Measurements from ENCODE around the gene NRP2. TPM values are rescaled to one million over a fixed set of nuclear protein-coding genes. Genes with fewer than 3 reads are reported as not detected.

The NRP2 gene
- polyA plus RNA-seq, 4 donors: 59.5 to 70.4 (median 62.3) TPM

- DNase-seq (ENCODE audit: low read depth in 4 of 4, low spot score in 2 of 4): no peak
These were observed 46.1 kb downstream of the NRP2 start for GRCh38 chr2:205728366-205728765.

GRCh38 chr2:205730191-205730590, 47.9 kb downstream of the NRP2 start:
- no peak for DNase-seq (ENCODE audit: low read depth in 4 of 4, low spot score in 2 of 4)

DNA sequence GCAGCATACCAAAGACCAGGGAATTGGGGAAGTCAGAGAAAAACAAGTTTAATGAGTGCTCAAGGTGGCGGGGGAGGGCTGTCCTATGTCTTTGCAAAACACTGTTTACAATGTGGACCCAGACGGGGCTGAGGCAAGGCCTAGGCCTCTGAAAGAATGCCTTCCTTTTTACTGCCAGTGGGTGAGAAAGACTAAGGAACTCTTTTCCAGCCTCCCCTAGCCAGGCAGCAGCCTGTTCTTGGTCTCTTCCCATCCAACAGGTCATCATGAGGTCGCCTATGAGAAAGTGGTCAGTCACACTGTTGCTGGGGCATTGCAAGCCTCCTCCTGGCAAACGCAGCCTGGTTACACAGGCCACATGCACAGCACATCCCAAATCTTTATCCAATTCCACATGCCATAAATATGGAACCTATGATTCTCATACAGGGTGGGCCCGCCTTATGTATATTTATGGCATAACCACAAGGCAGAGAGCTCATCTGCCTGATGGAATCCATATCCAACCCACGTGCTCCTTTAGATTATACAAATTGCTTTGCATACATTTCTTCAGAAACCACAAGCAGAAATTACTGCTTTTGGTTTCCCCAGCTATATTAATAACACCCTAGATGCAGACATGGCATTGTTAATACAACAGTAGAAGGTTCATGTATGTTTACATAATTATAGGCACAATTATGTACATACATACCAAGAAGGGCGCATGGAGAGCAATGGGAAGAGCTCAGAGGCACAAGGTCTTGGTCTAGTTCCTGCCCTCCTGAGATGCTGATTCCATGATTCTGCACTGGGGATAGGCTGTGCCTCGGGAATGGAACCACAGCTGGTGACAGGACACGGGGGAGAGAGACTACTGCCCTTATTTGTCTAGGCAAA, 48.6 kb downstream of the NRP2 start:
- DNase-seq (ENCODE audit: low read depth in 4 of 4, low spot score in 2 of 4): no peak

- no peak for DNase-seq (ENCODE audit: low read depth in 4 of 4, low spot score in 2 of 4)
These were observed 49.3 kb downstream of the NRP2 start for GRCh38 chr2:205731583-205731981.

DNA sequence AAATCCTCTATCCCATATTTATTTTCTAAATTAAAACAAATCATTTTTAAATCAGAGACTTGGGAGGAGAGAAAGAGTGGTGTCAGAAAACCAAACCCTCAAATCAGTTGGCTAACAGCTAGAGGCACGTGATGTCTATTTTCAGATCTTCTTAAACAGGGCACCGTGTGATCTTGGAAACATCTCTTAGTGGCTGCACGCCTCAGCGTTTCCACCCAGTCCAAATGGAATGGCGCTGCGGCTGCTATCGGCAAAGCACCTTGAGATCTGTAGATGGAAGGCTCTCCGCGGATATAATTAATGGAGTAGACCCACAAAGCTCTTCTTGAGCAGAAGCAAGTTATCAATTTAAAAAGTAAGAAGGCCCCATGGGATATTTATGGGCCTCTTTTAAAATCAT, 50.0 kb downstream of the NRP2 start:
- DNase-seq (ENCODE audit: low read depth in 4 of 4, low spot score in 2 of 4): no peak

DNA sequence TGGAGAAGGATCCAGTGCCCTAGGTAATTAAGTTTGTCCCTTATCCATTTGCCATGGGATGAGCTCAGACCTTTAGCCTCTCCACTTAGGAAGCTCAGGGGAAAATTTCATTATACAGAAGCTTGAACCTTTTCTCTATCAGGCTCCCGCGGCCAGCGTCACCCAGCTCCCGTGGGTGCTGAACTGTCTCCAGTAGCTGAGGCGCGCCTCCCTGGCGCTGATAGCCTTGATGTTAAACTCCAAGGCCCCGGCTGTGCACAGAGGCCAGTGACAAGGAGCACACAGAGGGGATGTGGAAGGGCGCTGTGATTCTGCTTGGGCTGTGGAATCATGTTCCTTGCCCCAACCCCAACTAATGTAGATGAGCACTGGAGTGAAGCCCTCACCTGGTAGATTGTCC, 50.8 kb downstream of the NRP2 start:
- no peak for DNase-seq (ENCODE audit: low read depth in 4 of 4, low spot score in 2 of 4)

DNA sequence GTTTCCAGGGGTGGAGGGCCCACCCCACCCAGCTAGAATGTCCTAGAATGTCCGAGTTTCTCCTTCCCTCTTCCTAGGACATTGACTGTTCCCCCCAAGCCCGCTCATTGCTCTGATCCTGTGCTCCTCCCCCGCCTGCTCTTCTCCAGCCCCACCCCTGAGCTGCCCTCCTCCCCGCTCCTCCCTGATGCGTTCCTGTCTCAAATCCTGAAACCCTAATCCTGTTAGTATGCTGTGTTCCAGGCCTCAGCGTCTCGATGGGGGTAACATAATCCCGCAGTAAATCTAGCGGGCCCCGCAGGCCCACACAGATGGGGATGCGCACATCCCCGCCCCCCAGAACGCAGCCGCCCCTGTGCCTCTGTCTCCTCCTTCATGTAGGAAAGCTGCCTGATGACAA, 51.3 kb downstream of the NRP2 start:
- no peak for DNase-seq (ENCODE audit: low read depth in 4 of 4, low spot score in 2 of 4)

DNA sequence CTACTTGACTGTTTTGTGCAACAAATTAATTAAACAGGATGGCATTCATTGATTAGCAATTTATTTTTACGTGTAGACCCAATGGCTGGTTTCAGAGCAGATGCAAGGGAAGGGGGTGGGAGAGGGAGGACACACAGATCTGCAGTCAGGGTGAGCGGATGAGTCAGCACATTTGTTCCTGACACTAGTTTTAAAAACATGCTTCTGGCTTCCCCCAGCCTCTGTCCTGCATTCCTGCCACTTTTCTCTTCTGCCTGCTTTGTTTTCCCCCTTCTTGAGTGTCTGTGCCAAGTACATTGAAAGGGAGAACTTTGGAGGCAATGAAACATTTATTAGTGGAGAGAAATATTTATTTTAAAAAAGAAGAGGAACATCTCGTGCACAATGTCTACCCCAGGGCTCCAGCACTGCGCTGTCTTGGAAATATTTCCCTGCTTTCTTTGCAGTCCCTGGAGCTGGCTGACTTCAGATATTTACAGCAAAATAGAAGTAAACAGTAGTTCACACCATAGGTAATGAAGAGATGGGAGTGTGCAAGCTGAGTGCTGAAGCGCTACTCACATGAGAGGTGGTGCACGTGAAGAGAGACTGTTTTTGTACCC, 52.2 kb downstream of the NRP2 start:
- no peak for DNase-seq (ENCODE audit: low read depth in 4 of 4, low spot score in 2 of 4)

GRCh38 chr2:205738117-205738968, 56.0 kb downstream of the NRP2 start:
- DNase-seq (ENCODE audit: low read depth in 4 of 4, low spot score in 2 of 4): no peak

DNA sequence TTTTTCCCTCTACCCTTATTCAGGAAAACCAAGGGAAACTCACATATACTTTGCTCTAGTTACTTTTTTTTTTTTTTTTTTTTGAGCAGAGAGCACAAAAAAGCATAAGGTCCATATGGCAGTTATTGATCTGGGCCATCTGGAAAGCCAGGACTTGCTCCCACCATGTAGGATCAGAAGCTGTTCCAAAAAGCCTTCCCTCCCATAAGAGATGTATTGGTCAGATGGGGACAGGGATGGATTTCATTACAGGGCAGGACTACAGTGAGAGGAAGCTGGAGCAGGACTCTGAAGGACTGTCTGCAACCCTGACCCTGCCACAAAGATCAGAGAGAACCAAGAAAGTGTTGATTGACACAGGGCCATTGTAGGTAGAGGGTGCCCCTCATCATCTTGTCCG, 57.3 kb downstream of the NRP2 start:
- no peak for DNase-seq (ENCODE audit: low read depth in 4 of 4, low spot score in 2 of 4)

DNA sequence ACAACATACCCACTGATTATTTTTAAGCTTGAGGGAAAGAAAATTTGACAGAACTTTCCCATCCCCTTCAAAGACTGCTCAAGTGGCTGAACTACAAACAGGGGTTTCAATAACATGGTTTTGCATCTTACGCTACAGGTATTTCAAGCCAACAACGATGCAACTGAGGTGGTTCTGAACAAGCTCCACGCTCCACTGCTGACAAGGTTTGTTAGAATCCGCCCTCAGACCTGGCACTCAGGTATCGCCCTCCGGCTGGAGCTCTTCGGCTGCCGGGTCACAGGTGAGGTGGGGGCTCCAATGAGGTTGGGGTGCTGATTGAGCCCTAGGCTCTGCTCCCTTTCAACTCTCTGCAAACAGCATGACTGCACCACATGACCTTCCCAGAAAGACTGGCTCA, 58.1 kb downstream of the NRP2 start:
- DNase-seq (ENCODE audit: low read depth in 4 of 4, low spot score in 2 of 4): no peak

- no peak for DNase-seq (ENCODE audit: low read depth in 4 of 4, low spot score in 2 of 4)
These were observed 59.1 kb downstream of the NRP2 start for GRCh38 chr2:205741256-205741978.

GRCh38 chr2:205743137-205743536, 60.8 kb downstream of the NRP2 start:
- no peak for DNase-seq (ENCODE audit: low read depth in 4 of 4, low spot score in 2 of 4)

DNA sequence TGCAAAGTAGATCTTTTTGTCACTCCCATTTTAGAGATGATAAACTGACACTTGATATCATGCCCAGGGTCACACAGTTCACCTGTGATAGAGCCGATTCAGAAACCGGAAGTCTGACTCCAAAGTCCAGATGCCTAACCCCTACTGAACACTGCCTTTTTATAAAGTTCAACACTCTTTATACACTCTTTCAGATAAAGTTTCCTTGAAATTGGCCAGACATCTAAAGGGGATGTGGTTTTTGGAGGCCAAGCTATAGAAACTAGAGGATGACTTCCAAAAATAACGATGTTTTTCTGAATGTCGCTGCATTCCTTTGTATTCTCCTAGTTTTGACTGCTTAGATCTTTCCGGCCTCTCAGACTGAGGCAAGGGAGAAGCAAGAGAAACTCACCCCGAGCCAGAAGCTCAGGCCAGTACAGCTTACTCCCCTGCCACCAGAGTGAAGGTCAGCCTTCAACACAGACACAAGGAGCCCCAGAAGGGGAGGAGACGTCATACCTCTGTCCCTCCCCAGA, 61.8 kb downstream of the NRP2 start:
- no peak for DNase-seq (ENCODE audit: low read depth in 4 of 4, low spot score in 2 of 4)

GRCh38 chr2:205745661-205746419, 63.5 kb downstream of the NRP2 start:
- no peak for DNase-seq (ENCODE audit: low read depth in 4 of 4, low spot score in 2 of 4)

DNA sequence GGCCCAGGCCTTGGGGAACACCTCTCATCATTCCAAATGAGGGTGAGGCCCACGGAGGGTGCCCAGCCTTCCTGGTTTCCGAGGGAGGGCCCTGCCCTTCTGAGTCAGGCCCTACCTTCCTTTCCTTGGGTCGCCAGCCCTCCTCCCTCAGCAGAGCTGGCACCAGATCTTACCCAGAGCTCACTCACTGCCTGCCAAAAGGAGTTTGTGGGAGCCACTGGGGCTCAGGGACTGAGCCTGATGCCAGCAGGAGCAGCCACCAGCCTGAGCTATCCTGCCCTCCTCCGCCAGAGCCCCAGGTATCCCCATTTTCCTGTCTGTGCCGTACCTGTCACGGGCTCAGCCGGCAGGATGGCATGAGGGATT, 64.1 kb downstream of the NRP2 start:
- no peak for DNase-seq (ENCODE audit: low read depth in 4 of 4, low spot score in 2 of 4)

- no peak for DNase-seq (ENCODE audit: low read depth in 4 of 4, low spot score in 2 of 4)
These were observed 65.6 kb downstream of the NRP2 start for GRCh38 chr2:205747829-205748386.

GRCh38 chr2:205748639-205749038, 66.3 kb downstream of the NRP2 start:
- DNase-seq (ENCODE audit: low read depth in 4 of 4, low spot score in 2 of 4): no peak

- no peak for DNase-seq (ENCODE audit: low read depth in 4 of 4, low spot score in 2 of 4)
These were observed 66.8 kb downstream of the NRP2 start for GRCh38 chr2:205749078-205749477.
